Breast epithelium (tissue), 3 donors: ENCODE results near the gene PHF24.

Source experiments
- CTCF ChIP-seq, 3 donors: fragments of 450-650 bp; IDR thresholded peaks; one replicate each; pipeline ENCODE4 v1.5.1; 2016 to 2017; ENCODE audit warnings: antibody characterized with exemption in 3 of 3, mild to moderate bottlenecking in 3 of 3, moderate library complexity in 3 of 3
- POLR2A ChIP-seq: fragments of 450-650 bp; IDR thresholded peaks from one replicate; pipeline ENCODE4 v1.6.1; 2016; ENCODE audit warnings: antibody characterized with exemption, mild to moderate bottlenecking, moderate library complexity

GRCh38 chr9:34976441-34976840 lies 18.4 kb downstream of the PHF24 start:
- TF ChIP-seq CTCF (IDR thresholded peaks at IDR 0.05) (no peak), POLR2A (no peak)
